ENCODE measurements around the gene SHOC1. TPM values are rescaled to one million over a fixed set of nuclear protein-coding genes. Genes with fewer than 3 reads are reported as not detected.
A peak's percentile ranks its signal among the peaks of the same experiment; 100 is the strongest.
"Not testable (repeated sequence)": the region's sequence is repeated elsewhere in the genome, so short reads cannot be mapped to it uniquely, and the experiment has no call there.

The SHOC1 gene
- total RNA-seq, 1 donor from 2014 or later: 0.06 TPM

DNA sequence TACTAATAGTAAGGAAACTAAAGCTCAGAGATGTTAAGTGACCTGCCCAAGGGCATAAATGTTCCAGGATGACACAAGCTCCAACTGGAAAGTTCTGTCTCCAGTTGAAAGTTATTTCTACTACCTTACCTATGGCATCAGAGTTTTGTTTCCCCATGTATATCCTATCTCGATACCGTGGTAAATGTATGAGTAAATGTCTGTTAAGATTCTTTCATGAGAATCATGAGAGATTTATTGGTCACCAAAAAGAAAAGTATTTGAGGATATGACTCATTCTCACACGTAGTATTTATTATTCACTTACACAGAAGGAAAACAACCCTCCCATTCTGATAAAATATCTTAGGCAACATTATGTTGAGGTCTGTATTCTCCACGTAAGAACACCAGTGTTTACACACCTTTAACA, 11.1 kb upstream of the SHOC1 start:
- peak; percentile 80 for DNase-seq (ENCODE audit: extremely low read depth, low read depth, low spot score)

DNA sequence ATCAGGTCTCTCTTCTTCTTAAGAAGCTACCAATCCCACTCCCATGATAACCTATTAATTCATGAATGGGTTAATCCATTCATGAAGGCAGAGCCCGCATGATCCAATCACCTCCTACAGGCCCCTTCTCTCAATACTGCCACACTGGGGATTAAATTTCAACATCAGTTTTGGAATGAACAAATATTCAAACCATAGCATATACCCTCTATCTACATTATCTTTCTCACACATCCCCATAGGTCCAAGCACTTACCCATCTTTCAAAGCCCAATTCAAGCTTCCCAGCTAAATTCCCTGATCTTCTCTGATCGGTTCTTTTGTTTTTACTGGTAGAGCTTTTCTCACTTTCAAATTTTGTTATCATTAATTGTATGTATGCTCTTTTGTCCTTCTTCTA, 10.5 kb upstream of the SHOC1 start:
- DNase-seq (ENCODE audit: extremely low read depth, low read depth, low spot score): no peak

DNA sequence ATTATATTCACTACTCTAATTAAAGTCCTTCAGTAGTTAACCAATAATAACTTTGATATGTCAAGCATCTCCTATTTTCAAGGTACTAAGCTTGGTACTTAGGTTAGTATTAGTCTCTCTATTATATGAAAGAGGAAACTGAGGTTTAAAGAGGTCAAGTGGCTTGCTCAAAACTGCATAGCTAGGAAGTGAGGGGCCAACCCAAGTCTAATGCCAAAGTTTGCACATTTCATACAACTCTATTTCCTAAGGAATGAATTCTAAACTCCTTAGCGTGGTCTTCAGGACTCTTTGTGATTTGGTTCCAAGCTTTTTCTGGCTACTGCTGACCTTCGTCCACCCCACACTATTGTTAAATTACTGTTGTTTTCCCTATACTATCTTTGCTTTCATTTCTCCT, 9.9 kb upstream of the SHOC1 start:
- no peak for DNase-seq (ENCODE audit: extremely low read depth, low read depth, low spot score)

DNA sequence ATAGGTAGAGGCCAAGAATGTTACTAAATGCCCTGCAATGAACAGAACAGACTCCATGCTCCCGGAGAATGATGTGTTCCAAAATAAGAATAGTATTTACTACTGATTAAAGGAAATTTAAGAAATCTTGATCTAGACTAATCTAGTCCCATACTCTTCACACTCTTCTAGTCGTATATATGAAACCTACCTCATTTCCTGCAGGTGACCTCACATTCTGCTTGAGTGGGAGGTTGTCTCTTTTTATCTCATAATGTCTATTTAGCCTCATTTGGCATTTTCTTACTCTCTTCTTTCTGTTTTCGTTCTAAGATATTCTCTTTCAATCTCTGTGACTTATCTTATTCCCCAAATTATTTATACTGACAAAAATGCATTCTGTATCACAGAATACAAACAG, 9.2 kb upstream of the SHOC1 start:
- DNase-seq (ENCODE audit: extremely low read depth, low read depth, low spot score): no peak

DNA sequence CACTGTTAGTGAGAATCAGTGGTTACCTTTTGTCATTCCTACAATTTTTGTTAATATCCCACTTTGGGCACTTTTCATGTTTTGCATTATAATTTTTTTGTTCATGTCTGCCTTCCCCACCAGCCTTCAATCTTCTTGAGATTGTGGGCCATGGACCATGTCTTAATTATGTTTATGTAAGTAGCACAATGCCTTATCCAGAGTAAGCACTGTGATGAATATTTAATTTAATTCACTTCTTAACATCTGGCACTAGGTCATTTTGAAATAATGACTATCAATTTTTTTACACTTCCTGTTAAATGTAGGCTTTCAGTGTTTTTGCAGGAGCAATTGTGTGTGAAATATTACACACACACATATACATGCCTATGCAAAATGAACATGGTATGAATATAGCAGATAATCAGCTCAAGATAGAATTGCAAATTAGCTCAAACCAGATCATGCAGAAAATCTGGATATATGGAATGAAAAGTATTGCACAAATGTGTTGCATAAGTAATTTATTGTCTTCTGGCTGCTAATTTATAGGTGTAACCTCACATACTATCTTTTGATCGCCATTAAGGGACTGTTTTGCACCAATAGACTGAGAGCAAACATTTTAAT, 5.3 kb upstream of the SHOC1 start:
- DNase-seq (ENCODE audit: extremely low read depth, low read depth, low spot score): no peak

DNA sequence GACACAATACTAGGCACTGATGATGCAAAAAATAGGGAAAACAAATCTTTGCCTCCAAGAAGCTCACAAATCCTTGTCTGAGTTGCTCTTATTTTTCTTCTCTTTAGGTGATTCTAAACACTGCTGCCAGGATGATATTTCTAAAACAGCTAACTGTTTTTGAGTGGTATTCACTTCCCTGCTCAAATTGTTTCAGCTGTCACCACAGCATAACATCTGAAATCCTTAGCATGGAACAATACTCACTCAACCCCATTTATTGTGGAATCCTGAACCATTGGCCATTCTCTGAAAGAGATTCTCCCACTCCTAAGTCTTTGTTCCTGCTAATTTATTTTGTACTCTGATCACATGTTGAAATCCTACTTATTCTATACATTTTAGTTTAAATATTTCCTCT, 4.8 kb upstream of the SHOC1 start:
- DNase-seq (ENCODE audit: extremely low read depth, low read depth, low spot score): no peak

DNA sequence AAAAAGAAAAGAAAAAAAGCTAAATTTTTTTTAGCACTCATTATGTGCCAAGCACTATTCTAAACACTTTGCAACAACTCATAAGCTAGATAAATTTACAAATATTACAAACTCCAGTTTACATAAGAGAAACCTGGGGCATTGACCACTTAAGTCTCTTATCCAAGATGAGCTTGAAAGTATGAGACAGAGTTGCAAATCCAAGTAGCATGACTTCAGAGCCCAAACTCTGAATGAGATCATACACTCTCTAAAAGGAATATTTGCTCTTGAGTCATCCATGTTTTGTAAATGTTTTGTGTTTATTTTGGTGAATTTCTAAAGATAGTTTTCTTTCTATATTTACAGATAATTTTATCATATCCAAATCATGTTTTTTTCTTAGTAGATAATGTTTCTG, 4.0 kb upstream of the SHOC1 start:
- no peak for DNase-seq (ENCODE audit: extremely low read depth, low read depth, low spot score)

DNA sequence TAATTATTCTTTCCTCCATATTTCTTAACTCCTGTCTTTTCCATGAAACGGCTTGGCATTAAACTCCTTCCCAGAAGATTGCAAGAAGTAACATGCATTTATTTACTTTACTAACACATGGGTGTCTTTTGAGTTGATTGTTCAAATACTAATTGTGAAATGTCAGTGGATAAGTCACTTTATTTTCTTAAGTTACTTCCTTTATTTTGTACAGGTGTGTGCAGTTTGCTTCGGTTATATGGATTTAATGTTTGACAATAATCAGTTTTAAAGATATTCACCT, 761 bp upstream of the SHOC1 start:
- DNase-seq (ENCODE audit: extremely low read depth, low read depth, low spot score): no peak

DNA sequence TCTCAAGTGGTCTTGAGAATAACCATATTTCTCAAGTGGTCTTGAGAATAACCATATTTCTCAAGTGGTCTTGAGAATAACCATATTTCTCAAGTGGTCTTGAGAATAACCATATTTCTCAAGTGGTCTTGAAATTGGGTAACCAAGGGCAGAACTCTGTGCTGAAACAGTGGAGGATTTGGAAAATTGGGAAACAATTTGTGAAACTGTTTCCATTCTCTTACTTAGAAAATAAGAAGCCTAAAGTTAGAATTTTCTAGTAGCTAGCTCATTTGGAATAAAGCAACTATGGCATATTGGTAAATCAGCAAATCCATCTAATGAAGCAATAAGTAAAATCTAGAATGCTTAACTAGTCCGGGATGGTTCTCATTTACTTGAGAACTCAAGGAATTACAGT, 2.9 kb downstream of the SHOC1 start:
- DNase-seq (ENCODE audit: extremely low read depth, low read depth, low spot score): not testable (repeated sequence)

DNA sequence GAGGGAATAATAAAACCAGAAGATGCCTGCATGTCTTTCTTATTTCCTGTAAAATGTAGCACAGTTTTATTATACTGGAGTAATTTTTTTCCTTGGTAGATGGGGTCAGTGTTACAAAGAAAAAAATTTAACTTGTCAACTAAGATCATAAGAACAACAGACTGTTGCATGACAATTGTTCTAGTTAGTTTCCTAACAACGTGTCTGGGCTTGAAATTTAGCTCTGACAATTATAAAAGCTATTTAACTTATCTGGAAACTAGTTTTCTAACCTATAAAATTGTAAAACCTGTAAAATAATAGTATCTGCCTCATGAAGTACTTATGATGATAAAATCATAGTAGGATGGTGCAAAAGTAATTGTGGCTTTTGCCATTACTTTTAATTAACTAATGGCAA, 4.9 kb downstream of the SHOC1 start:
- no peak for DNase-seq (ENCODE audit: extremely low read depth, low read depth, low spot score)

DNA sequence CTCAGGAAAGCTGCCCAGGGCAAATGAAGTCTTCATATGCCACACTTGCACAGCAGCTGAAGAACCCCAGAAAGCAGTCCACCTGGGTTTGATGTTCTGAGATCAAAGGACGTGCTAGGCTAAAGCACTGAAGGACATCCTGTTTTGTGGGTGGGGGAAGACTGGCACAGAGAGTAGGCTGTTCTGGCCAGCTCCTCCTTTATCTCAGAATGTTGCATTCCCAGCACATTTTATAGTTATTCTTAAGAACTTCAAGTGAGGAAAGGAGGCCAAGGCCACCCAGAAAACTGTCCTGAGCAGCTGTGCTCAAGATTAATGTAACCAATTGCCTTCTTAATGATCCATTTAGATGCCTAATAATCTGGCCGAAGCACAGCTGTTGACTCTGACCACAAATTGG, 10.9 kb downstream of the SHOC1 start:
- DNase-seq (ENCODE audit: extremely low read depth, low read depth, low spot score): no peak

DNA sequence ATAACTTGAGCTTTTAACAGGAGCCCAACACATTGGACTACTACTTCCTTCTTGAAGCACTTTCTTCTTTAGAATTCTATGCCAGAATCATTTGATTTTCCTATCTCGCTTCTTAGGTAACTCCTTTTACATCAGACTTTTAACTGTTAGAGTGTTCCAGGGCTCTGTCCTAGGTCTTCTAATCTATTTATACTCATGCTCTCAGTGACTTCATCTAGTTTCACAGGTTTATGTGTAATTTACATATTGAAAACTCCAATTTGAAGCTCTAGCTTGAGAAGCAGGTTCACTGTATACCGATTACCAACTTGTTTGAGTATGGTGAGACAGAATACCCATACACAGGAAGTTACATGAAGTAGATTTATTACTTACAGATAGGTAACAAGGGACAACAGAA, 11.3 kb downstream of the SHOC1 start:
- no peak for DNase-seq (ENCODE audit: extremely low read depth, low read depth, low spot score)

DNA sequence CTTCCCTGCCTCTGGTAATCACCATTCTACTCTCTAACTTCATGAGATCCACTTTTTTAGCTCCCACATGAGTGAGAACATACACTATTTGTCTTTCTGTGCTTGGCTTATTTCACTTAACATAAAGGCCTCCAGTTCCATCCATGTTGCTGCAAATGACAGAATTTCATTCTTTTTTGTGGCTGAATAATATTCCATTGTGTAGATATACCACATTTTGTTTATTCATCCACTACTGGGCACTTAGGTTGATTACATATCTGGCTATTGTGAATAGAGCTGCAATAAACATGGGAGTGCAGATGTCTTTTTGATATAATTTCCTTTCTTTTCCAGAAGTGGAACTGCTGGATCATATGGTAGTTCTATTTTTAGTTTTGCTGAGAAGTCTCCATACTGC, 28.7 kb downstream of the SHOC1 start:
- no peak for DNase-seq (ENCODE audit: extremely low read depth, low read depth, low spot score)

DNA sequence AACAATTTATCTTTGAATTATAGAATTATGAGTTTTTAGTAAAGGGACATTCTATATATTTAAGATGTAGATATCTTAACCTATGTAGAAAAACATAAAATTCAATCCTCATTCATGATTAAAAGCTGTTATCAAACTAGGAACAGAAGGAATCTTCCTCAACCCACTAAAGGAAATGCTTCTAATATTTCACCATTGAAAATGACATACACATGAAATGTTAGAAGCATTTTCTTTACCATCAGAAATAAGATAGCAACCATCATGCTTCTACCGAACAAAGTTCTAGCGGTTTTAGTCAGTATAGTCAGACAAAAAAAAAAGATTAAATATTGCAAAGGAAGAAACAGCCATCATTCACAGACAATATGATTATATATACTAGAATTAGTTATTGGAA, 32.2 kb downstream of the SHOC1 start:
- no peak for DNase-seq (ENCODE audit: extremely low read depth, low read depth, low spot score)

DNA sequence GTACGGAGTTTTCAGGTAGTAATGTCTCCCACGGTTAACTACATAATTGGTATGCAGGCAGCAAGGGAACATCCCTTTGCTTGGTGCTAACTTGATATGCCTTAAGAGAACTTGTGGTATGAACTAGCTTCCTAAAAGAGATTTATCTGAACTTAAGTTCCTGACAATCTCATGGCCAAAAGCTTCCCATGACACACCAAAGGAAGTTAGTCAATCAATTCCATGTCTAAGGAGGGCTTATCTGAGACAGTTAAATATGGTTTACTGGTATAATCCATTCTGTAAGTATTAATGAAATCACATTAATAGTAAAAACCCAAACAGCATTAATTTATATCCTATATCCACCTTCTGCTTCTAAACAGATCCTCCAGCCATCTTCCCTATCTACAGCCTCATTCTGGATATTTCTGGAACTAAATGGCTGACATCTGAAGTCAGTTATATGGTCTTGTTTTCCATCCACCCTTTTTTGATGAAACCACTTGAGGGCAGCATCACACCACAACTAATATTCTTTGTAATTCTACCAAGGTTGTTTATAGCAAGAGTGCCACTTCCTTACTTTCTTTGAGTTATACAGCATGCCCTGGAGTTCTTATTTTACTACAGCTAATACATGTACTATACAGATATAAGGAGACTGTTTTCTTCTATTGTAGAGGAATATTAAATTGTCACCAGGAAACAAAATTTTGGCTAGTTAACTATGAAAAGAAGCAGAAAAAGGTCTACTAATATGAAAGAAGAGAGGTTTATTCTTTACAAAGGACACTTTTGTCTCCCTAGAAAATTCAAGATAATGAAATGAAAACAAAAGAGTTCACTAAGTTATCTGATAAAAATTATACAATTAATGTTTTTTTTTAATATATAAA, 34.7 kb downstream of the SHOC1 start:
- peak; percentile 84 for DNase-seq (ENCODE audit: extremely low read depth, low read depth, low spot score)

DNA sequence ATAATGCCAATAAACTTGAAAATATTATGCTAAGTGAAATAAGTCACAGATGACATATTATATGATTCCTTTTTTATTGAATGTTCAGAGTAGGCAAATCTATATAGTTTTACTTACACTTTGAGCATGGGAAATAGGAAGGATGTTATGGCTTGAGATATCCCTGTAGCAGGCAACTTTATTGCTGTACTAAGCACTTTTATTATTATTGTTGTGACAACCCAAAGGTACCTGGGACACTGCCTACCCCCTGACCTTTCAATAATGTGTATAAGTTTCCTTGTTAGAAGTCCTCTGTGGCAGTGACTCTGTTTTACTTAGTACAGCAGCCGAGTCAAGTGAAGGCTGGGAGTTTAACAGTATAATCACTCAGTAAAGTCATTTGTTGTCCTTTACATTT, 39.9 kb downstream of the SHOC1 start:
- DNase-seq (ENCODE audit: extremely low read depth, low read depth, low spot score): no peak

DNA sequence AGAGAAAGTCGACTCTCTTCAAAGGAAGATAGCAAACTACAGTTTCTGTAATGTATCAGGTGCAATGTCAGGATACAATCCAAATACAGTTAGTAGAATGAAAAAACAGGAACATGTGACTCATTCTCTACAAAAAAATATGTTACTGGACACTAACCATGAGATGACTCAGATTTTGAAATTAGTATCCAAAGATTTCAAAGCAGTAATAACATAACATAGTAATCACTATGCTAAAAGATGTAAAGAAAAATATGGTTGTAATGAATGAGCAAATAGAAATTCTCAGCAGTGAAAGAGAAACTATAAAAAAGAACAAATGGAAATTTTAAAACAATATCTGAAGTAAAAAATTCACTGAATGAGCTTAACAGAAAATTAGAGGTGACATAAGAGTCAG, 42.3 kb downstream of the SHOC1 start:
- DNase-seq (ENCODE audit: extremely low read depth, low read depth, low spot score): no peak

Other genes starting within 250 kb of the SHOC1 start
- gene PTGR1, start 195.3 kb downstream of the SHOC1 start, total RNA-seq: 58.5 and 89.2 TPM in 2 replicates
- 4.8 and 8.1 TPM in 2 replicates for gene DNAJC25, start 163.6 kb downstream of the SHOC1 start, total RNA-seq
- gene GNG10, start 133.3 kb downstream of the SHOC1 start, total RNA-seq: 50.9 and 65.7 TPM in 2 replicates
- gene UGCG, start 101.9 kb upstream of the SHOC1 start, total RNA-seq: 50.2 and 69.2 TPM in 2 replicates